Vagina (tissue), 2 donors: ENCODE results near the gene TRDMT1.

ENCODE experiments used
- POLR2A ChIP-seq, 2 donors: fragments of 450-650 bp; IDR thresholded peaks; one replicate each; pipeline ENCODE4 v1.6.1; 2017; ENCODE audit warnings: antibody characterized with exemption in 2 of 2, mild to moderate bottlenecking in 2 of 2, moderate library complexity in 2 of 2
- POLR2AphosphoS5 ChIP-seq, 2 donors: sonication (generic); formaldehyde crosslinking; IDR thresholded peaks; one replicate each; pipeline ENCODE4 v1.9.0; 2017; ENCODE audit warnings: antibody characterized with exemption in 2 of 2, mild to moderate bottlenecking in 2 of 2, low read depth in 1 of 2; ENCODE audit not compliant: insufficient read depth in 1 of 2
- TF ChIP-seq, protein P1 (sequence below), 3 experiments: fragments of 450-650 bp in 2 of 3; fragments of 200-600 bp in 1 of 3; sonication (generic) in 1 of 3; IDR thresholded peaks; one replicate each; pipeline ENCODE4 v1.5.1; 2017 to 2019; ENCODE audit warnings: antibody characterized with exemption in 3 of 3, mild to moderate bottlenecking in 2 of 3, moderate library complexity in 2 of 3

DNA sequence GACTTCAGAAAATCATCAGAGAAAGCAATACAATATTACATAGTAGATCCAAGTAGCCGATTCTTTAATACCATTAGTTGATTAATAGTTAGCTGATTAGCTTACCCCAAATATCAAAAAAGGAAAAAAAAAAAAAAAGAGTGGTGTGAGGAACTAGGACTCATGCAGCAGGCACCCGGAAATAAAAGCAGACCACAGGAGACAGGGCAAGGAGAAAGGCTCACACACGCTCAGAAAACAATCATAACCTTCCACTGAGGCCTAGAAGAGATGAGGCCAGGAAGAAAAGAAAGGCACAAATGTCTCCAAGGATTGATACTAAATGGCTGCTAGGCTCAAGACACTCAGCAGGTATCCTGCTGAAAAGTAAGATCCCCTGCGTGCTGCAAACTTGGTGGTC lies 25.9 kb downstream of the TRDMT1 start:
- TF ChIP-seq, protein P1, sequence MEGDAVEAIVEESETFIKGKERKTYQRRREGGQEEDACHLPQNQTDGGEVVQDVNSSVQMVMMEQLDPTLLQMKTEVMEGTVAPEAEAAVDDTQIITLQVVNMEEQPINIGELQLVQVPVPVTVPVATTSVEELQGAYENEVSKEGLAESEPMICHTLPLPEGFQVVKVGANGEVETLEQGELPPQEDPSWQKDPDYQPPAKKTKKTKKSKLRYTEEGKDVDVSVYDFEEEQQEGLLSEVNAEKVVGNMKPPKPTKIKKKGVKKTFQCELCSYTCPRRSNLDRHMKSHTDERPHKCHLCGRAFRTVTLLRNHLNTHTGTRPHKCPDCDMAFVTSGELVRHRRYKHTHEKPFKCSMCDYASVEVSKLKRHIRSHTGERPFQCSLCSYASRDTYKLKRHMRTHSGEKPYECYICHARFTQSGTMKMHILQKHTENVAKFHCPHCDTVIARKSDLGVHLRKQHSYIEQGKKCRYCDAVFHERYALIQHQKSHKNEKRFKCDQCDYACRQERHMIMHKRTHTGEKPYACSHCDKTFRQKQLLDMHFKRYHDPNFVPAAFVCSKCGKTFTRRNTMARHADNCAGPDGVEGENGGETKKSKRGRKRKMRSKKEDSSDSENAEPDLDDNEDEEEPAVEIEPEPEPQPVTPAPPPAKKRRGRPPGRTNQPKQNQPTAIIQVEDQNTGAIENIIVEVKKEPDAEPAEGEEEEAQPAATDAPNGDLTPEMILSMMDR (IDR thresholded peaks at IDR 0.05): no peak
- no peak for TF ChIP-seq POLR2A (IDR thresholded peaks at IDR 0.05)
- no peak for TF ChIP-seq POLR2AphosphoS5 (IDR thresholded peaks at IDR 0.05; ENCODE audit: insufficient read depth in 1 of 2, low read depth in 1 of 2)
